Liver (tissue), 3 donors: ENCODE measurements around the gene MFSD11.

Source experiments
- GABPA ChIP-seq, 2 donors: IDR thresholded peaks in 1 of 2; conservative IDR thresholded peaks in 1 of 2; 2 replicates each; pipeline ENCODE4 v1.6.1; 2016; ENCODE audit warnings: antibody characterized with exemption in 2 of 2, mild to moderate bottlenecking in 1 of 2, moderate library complexity in 1 of 2
- RAD21 ChIP-seq, 2 donors: IDR thresholded peaks; 2 replicates each; pipeline ENCODE4 v1.6.1; 2016; ENCODE audit warnings: antibody characterized with exemption in 2 of 2, mild to moderate bottlenecking in 2 of 2
- TAF1 ChIP-seq: conservative IDR thresholded peaks from 2 replicates; pipeline ENCODE4 v1.6.1; 2016; ENCODE audit warnings: antibody characterized with exemption, mild to moderate bottlenecking
- YY1 ChIP-seq: IDR thresholded peaks from 2 replicates; pipeline ENCODE4 v1.6.1; 2016; ENCODE audit warnings: antibody characterized with exemption, mild to moderate bottlenecking
- TF ChIP-seq, protein P1 (sequence below): fragments of 150-350 bp; IDR thresholded peaks from 2 replicates; pipeline ENCODE4 v1.5.1; 2017; ENCODE audit warnings: improper control_type of control experiment, low read depth, low read length; ENCODE audit not compliant: missing input control
- TF ChIP-seq, protein P2 (sequence below): IDR thresholded peaks from 2 replicates; pipeline ENCODE4 v1.6.1; 2016; ENCODE audit warnings: antibody characterized with exemption, mild to moderate bottlenecking
- donor health status: healthy.
- donor health status: healthy.

DNA sequence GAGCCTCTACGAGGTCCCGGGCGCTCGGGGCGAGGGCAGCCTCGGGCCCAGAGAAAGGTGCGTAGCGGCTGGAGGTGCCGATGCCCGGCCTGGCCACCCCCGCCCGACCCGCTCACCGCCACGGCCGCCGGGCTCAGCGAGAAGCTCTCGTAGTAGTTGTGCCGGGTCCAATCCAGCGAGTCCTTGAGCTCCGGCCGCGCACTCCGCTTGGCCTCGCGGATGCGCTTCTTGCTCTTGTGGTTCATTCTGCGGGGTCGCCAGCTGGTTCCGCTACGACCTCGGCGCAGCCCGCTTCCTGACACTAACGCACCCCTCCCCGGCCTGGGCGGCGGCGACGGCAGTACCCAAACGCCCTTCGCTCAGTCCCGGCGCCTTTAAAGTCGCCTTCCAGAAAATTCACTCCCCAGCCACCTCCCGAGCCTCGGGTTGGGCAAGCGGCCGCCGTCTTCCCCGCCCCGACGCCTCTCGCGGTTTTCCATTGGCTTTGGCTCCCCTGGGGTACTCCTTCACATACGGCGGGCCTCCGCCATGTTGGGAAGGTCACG, 11.6 kb upstream of the MFSD11 start, which contains the start of gene JMJD6:
- TF ChIP-seq, protein P1, sequence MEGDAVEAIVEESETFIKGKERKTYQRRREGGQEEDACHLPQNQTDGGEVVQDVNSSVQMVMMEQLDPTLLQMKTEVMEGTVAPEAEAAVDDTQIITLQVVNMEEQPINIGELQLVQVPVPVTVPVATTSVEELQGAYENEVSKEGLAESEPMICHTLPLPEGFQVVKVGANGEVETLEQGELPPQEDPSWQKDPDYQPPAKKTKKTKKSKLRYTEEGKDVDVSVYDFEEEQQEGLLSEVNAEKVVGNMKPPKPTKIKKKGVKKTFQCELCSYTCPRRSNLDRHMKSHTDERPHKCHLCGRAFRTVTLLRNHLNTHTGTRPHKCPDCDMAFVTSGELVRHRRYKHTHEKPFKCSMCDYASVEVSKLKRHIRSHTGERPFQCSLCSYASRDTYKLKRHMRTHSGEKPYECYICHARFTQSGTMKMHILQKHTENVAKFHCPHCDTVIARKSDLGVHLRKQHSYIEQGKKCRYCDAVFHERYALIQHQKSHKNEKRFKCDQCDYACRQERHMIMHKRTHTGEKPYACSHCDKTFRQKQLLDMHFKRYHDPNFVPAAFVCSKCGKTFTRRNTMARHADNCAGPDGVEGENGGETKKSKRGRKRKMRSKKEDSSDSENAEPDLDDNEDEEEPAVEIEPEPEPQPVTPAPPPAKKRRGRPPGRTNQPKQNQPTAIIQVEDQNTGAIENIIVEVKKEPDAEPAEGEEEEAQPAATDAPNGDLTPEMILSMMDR: no peak
- peak; percentile 98 for TF ChIP-seq YY1
- TF ChIP-seq RAD21 (IDR thresholded peaks at IDR 0.05): no peak
- TF ChIP-seq, protein P2, sequence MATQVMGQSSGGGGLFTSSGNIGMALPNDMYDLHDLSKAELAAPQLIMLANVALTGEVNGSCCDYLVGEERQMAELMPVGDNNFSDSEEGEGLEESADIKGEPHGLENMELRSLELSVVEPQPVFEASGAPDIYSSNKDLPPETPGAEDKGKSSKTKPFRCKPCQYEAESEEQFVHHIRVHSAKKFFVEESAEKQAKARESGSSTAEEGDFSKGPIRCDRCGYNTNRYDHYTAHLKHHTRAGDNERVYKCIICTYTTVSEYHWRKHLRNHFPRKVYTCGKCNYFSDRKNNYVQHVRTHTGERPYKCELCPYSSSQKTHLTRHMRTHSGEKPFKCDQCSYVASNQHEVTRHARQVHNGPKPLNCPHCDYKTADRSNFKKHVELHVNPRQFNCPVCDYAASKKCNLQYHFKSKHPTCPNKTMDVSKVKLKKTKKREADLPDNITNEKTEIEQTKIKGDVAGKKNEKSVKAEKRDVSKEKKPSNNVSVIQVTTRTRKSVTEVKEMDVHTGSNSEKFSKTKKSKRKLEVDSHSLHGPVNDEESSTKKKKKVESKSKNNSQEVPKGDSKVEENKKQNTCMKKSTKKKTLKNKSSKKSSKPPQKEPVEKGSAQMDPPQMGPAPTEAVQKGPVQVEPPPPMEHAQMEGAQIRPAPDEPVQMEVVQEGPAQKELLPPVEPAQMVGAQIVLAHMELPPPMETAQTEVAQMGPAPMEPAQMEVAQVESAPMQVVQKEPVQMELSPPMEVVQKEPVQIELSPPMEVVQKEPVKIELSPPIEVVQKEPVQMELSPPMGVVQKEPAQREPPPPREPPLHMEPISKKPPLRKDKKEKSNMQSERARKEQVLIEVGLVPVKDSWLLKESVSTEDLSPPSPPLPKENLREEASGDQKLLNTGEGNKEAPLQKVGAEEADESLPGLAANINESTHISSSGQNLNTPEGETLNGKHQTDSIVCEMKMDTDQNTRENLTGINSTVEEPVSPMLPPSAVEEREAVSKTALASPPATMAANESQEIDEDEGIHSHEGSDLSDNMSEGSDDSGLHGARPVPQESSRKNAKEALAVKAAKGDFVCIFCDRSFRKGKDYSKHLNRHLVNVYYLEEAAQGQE: peak; percentile 78
- TF ChIP-seq TAF1: peak; percentile 75
- no peak for TF ChIP-seq GABPA (IDR thresholded peaks at IDR 0.05 in 1 of 2, conservative IDR thresholded peaks at IDR 0.05 in 1 of 2)
